Neuronal stem cell (in vitro differentiated cells): ENCODE measurements around the gene VPS13D.

ENCODE experiments used
- DNase-seq: peaks from one replicate; pipeline ENCODE4 v3.0.0-alpha.2; 2013; ENCODE audit warnings: low spot score
- H2AFZ ChIP-seq: one replicate; pipeline ENCODE4 v1.6.1; 2013; ENCODE audit warnings: mild to moderate bottlenecking, low read length, inconsistent platforms
- H2AK5ac ChIP-seq: 2 replicates; pipeline ENCODE4 v1.6.1; 2013; ENCODE audit warnings: low read depth, mild to moderate bottlenecking, inconsistent platforms, low read length, moderate library complexity, mixed read lengths
- H2BK120ac ChIP-seq: 2 replicates; pipeline ENCODE4 v1.6.1; 2013; ENCODE audit warnings: low read depth, mild to moderate bottlenecking, inconsistent platforms, low read length, moderate library complexity, mixed read lengths
- H2BK12ac ChIP-seq: one replicate; pipeline ENCODE4 v1.6.1; 2013; ENCODE audit warnings: low read length, inconsistent platforms
- H2BK15ac ChIP-seq: 2 replicates; pipeline ENCODE4 v1.6.1; 2013; ENCODE audit warnings: mild to moderate bottlenecking, low read length, inconsistent platforms, mixed read lengths
- H2BK5ac ChIP-seq: one replicate; pipeline ENCODE4 v1.6.1; 2013; ENCODE audit warnings: inconsistent platforms, mild to moderate bottlenecking, low read length, moderate library complexity
- H3K14ac ChIP-seq: one replicate; pipeline ENCODE4 v1.6.1; 2013; ENCODE audit warnings: low read length, inconsistent platforms
- H3K18ac ChIP-seq: 2 replicates; pipeline ENCODE4 v1.6.1; 2013; ENCODE audit warnings: low read length, inconsistent platforms
- H3K23ac ChIP-seq: 2 replicates; pipeline ENCODE4 v1.6.1; 2013; ENCODE audit warnings: low read depth, mild to moderate bottlenecking, mixed read lengths, low read length, inconsistent platforms; ENCODE audit not compliant: poor library complexity
- H3K27ac ChIP-seq: replicated peaks from 3 replicates; pipeline ENCODE4 v1.5.1; 2013; ENCODE audit warnings: low read length, inconsistent platforms
- H3K27me3 ChIP-seq, 3 experiments: 2 replicates each; pipeline ENCODE4 v1.6.1; 2013; ENCODE audit warnings: low read length in 3 of 3, mild to moderate bottlenecking in 2 of 3, inconsistent platforms in 1 of 3, low read depth in 1 of 3, mixed read lengths in 1 of 3, moderate library complexity in 1 of 3; ENCODE audit not compliant: control insufficient read depth in 3 of 3, insufficient read depth in 3 of 3
- H3K36me3 ChIP-seq, 2 donors: replicated peaks in 1 of 2; 2 replicates each; pipeline ENCODE4 v1.6.1; 2013; ENCODE audit warnings: low read length in 2 of 2; ENCODE audit not compliant: control insufficient read depth in 2 of 2, insufficient read depth in 2 of 2
- H3K4ac ChIP-seq: 2 replicates; pipeline ENCODE4 v1.6.1; 2013; ENCODE audit warnings: inconsistent platforms, mild to moderate bottlenecking, low read length, moderate library complexity
- H3K4me1 ChIP-seq, 2 donors: 1 replicate in 1 of 2; 2 replicates in 1 of 2; pipeline ENCODE4 v1.6.1; 2013; ENCODE audit warnings: low read length in 2 of 2, low read depth in 1 of 2; ENCODE audit not compliant: control insufficient read depth in 2 of 2, insufficient read depth in 1 of 2
- H3K4me2 ChIP-seq: one replicate; pipeline ENCODE4 v1.6.1; 2013; ENCODE audit warnings: mild to moderate bottlenecking, low read length, inconsistent platforms; ENCODE audit not compliant: insufficient read depth, poor library complexity, severe bottlenecking
- H3K4me3 ChIP-seq, 2 donors: 2 replicates each; pipeline ENCODE4 v1.5.1; 2013; ENCODE audit warnings: low read length in 2 of 2, mild to moderate bottlenecking in 2 of 2, inconsistent platforms in 1 of 2, moderate library complexity in 1 of 2
- H3K79me1 ChIP-seq: one replicate; pipeline ENCODE4 v1.6.1; 2013; ENCODE audit warnings: low read depth, mild to moderate bottlenecking, inconsistent platforms, low read length, moderate library complexity
- H3K9ac ChIP-seq: one replicate; pipeline ENCODE4 v1.6.1; 2013; ENCODE audit warnings: mild to moderate bottlenecking, low read depth, low read length, inconsistent platforms; ENCODE audit not compliant: poor library complexity
- H3K9me3 ChIP-seq, 2 donors: replicated peaks in 1 of 2; 2 replicates each; pipeline versions ENCODE3 to v1.6.1; 2013; ENCODE audit warnings: low read length in 2 of 2, mild to moderate bottlenecking in 2 of 2, inconsistent platforms in 1 of 2, low read depth in 1 of 2, mixed read lengths in 1 of 2, moderate library complexity in 1 of 2; ENCODE audit not compliant: control insufficient read depth in 2 of 2, insufficient read depth in 1 of 2
- H4K8ac ChIP-seq: one replicate; pipeline ENCODE4 v1.6.1; 2013; ENCODE audit warnings: low read depth, mild to moderate bottlenecking, inconsistent platforms, low read length, moderate library complexity
- H4K91ac ChIP-seq: one replicate; pipeline ENCODE4 v1.6.1; 2013; ENCODE audit warnings: low read length, low read depth, mild to moderate bottlenecking, inconsistent platforms; ENCODE audit not compliant: poor library complexity
- WGBS, 2 donors: extraction: QIAGEN DNeasy Blood & Tissue Kit; methylation state at CpG; one replicate each; pipeline ENCODE4 v1.1.7; 2013; ENCODE audit warnings: missing lambda C conversion rate in 2 of 2, mixed read lengths in 1 of 2; ENCODE audit not compliant: insufficient read length in 2 of 2, insufficient replicate concordance in 1 of 2; ENCODE audit errors: extremely low coverage in 2 of 2; 5-methylcytosine and 5-hydroxymethylcytosine counted together

The VPS13D gene

GRCh38 chr1:12552951-12553921 is 323.4 kb downstream of the VPS13D start:
- H3K27ac ChIP-seq: no peak overlapping the region
- WGBS, 2 donors: no CpG with 5 or more reads among the region's 16 CpGs

GRCh38 chr1:12553963-12554362 is 324.1 kb downstream of the VPS13D start:
- Histone ChIP-seq H3K4me1 (peaks cover 7 to 34% of the 10 kb centered on the region in 2 donors), H2AFZ (no peak overlapping the region), H3K36me3 (no peaks in the 10 kb centered on the region), H3K27me3 (no peaks in the 10 kb centered on the region), H2BK120ac (no peak overlapping the region), H2BK15ac (no peak overlapping the region), H3K23ac (peak overlapping the region; percentile 12), H3K18ac (peak overlapping the region; percentile 6), H3K79me1 (no peaks in the 10 kb centered on the region), H3K4ac (no peak overlapping the region), H3K27ac (no peak overlapping the region), H4K8ac (no peak overlapping the region), H3K4me3 (no peak overlapping the region), H3K9ac (peak overlapping the region; percentile 39), H2AK5ac (peak overlapping the region; percentile 99), H2BK12ac (no peak overlapping the region), H3K9me3 (peaks cover 0 to 2% of the 10 kb centered on the region in 2 donors), H4K91ac (no peak overlapping the region), H3K4me2 (no peak overlapping the region), H3K14ac (no peak overlapping the region), H2BK5ac (no peak overlapping the region)
- WGBS, 2 donors: no CpG with 5 or more reads among the region's 3 CpGs
- DNase-seq: no peak

More at GRCh38 chr1:12552951-12553921, 323.4 kb downstream of the VPS13D start:
- peak overlapping the region; percentile 45 for H3K23ac ChIP-seq
- peak overlapping the region; percentile 2 for H3K4ac ChIP-seq
- peak overlapping the region; percentile 76 for H2BK15ac ChIP-seq
- no peak overlapping the region for H3K4me2 ChIP-seq
- no peak for DNase-seq
- no peaks in the 10 kb centered on the region for H3K36me3 ChIP-seq
- H2BK5ac ChIP-seq: peak overlapping the region; percentile 73
- H3K79me1 ChIP-seq: no peaks in the 10 kb centered on the region
- H3K27me3 ChIP-seq: no peaks in the 10 kb centered on the region
- H4K91ac ChIP-seq: peak overlapping the region; percentile 62
- peak overlapping the region; percentile 80 for H2BK12ac ChIP-seq
- H3K4me1 ChIP-seq: peaks cover 7 to 38% of the 10 kb centered on the region in 2 donors
- H2BK120ac ChIP-seq: no peak overlapping the region
- no peak overlapping the region for H3K9ac ChIP-seq
- peak overlapping the region; percentile 94 for H3K18ac ChIP-seq
- H4K8ac ChIP-seq: no peak overlapping the region
- peak overlapping the region; percentile 25 for H3K14ac ChIP-seq
- no peak overlapping the region for H2AFZ ChIP-seq
- H3K4me3 ChIP-seq: no peak overlapping the region
- H3K9me3 ChIP-seq: peaks cover 0 to 2% of the 10 kb centered on the region in 2 donors
- H2AK5ac ChIP-seq: peak overlapping the region; percentile 99

GRCh38 chr1:12554521-12555305 is 324.9 kb downstream of the VPS13D start:
- Histone ChIP-seq H4K91ac (no peak overlapping the region), H2BK12ac (peak overlapping the region; percentile 59), H2AK5ac (peak overlapping the region; percentile 43), H3K36me3 (no peaks in the 10 kb centered on the region), H3K23ac (peak overlapping the region; percentile 61), H3K4me3 (no peak overlapping the region), H3K9me3 (peaks cover 0 to 2% of the 10 kb centered on the region in 2 donors), H2AFZ (no peak overlapping the region), H4K8ac (no peak overlapping the region), H3K79me1 (no peaks in the 10 kb centered on the region), H3K18ac (peak overlapping the region; percentile 70), H3K9ac (no peak overlapping the region), H2BK15ac (peak overlapping the region; percentile 4), H3K14ac (no peak overlapping the region), H3K27me3 (no peaks in the 10 kb centered on the region), H3K4me2 (no peak overlapping the region), H3K4me1 (peaks cover 2 to 28% of the 10 kb centered on the region in 2 donors), H3K27ac (no peak overlapping the region), H2BK5ac (peak overlapping the region; percentile 33), H3K4ac (no peak overlapping the region), H2BK120ac (no peak overlapping the region)
- WGBS, 2 donors: no CpG with 5 or more reads among the region's 18 CpGs
- DNase-seq: no peak
